Measurements from ENCODE around the gene DNMBP.

DNMBP gene

GRCh38 chr10:99930731-99931550 lies 78.8 kb downstream of the DNMBP start:
- TF ChIP-seq CTCF (IDR thresholded peaks at IDR 0.05; ENCODE audit: low read depth, low read length, missing control alignments), result no peak
- H3K4me3 ChIP-seq (ENCODE audit: low read depth, low read length), result no peak overlapping the region
- no peak for DNase-seq (ENCODE audit: low read depth)

GRCh38 chr10:99929360-99929759 lies 80.4 kb downstream of the DNMBP start:
- no peak for TF ChIP-seq CTCF (IDR thresholded peaks at IDR 0.05; ENCODE audit: low read depth, low read length, missing control alignments)
- H3K4me3 ChIP-seq (ENCODE audit: low read depth, low read length), result no peak overlapping the region
- DNase-seq (ENCODE audit: low read depth), result no peak

GRCh38 chr10:99927721-99928280 lies 81.9 kb downstream of the DNMBP start:
- TF ChIP-seq CTCF (IDR thresholded peaks at IDR 0.05; ENCODE audit: low read depth, low read length, missing control alignments), result no peak
- no peak for DNase-seq (ENCODE audit: low read depth)
- no peak overlapping the region for H3K4me3 ChIP-seq (ENCODE audit: low read depth, low read length)

- no peak for DNase-seq (ENCODE audit: low read depth)
- H3K4me3 ChIP-seq (ENCODE audit: low read depth, low read length), result no peak overlapping the region
- no peak for TF ChIP-seq CTCF (IDR thresholded peaks at IDR 0.05; ENCODE audit: low read depth, low read length, missing control alignments)
These were observed 82.6 kb downstream of the DNMBP start for GRCh38 chr10:99926925-99927720.

- DNase-seq (ENCODE audit: low read depth), result no peak
- no peak for TF ChIP-seq CTCF (IDR thresholded peaks at IDR 0.05; ENCODE audit: low read depth, low read length, missing control alignments)
- no peak overlapping the region for H3K4me3 ChIP-seq (ENCODE audit: low read depth, low read length)
These were observed 85.1 kb downstream of the DNMBP start for GRCh38 chr10:99924451-99925255.

GRCh38 chr10:99921948-99922347 lies 87.8 kb downstream of the DNMBP start:
- H3K4me3 ChIP-seq (ENCODE audit: low read depth, low read length), result no peak overlapping the region
- no peak for DNase-seq (ENCODE audit: low read depth)
- no peak for TF ChIP-seq CTCF (IDR thresholded peaks at IDR 0.05; ENCODE audit: low read depth, low read length, missing control alignments)
